GM21447 (cell line): ENCODE data around the gene NUDT16L1.
"Not testable (repeated sequence)": the region's sequence is repeated elsewhere in the genome, so short reads cannot be mapped to it uniquely, and the experiment has no call there.

ENCODE experiments used
- ATAC-seq: cut with Tn5 transposase; IDR thresholded peaks from one replicate; pipeline ENCODE4 v1.9.1; 2021; ENCODE audit not compliant: unreplicated experiment

The NUDT16L1 gene

DNA sequence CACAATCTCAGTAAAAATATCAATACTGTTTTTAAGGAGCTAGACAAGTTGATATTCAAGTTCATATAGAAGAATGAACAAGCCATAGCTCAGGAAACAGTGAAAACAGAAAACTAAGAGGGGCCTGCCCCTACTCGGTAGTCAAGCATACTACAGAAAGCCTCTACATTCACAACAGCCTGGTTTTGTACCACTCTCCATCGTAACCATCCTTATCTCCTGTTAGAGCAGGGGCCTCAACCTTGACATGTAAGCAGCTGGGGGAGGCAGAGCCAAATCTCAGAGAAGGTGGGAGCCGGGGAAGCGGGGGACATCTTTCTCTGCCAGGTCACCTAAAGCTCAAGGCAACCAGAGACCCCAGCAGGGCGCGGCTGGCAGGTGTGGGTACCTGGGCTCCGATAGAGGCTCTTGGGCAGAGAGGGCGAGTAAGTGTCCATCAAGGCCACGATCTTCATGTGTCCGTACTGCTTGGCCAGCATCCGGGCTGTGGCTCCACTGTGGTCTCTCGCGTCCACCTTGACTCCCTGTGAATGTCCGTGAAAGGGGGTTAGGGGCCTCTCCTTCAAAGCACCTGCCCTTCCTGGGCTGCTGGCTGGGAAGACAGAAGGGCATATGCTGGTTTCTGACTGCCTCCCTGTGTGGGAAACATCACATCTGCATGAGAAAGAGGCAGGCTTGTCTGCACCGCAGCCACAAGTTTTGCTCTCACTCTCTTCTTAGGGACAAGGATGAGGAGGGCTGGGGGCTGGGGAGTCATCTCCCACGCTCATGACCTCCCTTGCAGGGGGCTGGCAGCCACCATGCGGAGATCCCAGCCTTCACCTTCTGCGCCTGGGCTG, 20.5 kb downstream of the NUDT16L1 start:
- ATAC-seq, result no peak

- no peak for ATAC-seq
Measured at GRCh38 chr16:4714996-4715395, 21.6 kb downstream of the NUDT16L1 start.

DNA sequence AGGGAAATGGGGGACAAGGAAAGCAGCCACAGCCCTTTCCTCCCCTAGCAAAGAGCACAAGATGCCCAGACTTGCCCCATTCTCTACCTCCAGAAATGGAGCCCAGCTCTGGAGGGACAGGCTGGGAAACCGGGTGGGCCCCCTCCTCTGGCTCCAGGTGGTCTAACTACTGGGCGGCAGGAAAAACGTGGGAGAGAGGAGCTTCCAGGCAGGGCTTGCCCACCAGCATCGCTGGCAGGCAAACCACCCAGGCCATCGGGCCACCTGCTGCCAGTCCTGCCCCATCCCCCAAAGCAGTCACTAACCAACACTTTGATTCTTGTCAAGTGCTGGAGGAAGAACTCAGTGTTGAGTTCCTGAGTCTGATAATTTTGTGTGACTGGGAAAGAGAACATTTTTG, 25.1 kb downstream of the NUDT16L1 start:
- no peak for ATAC-seq

DNA sequence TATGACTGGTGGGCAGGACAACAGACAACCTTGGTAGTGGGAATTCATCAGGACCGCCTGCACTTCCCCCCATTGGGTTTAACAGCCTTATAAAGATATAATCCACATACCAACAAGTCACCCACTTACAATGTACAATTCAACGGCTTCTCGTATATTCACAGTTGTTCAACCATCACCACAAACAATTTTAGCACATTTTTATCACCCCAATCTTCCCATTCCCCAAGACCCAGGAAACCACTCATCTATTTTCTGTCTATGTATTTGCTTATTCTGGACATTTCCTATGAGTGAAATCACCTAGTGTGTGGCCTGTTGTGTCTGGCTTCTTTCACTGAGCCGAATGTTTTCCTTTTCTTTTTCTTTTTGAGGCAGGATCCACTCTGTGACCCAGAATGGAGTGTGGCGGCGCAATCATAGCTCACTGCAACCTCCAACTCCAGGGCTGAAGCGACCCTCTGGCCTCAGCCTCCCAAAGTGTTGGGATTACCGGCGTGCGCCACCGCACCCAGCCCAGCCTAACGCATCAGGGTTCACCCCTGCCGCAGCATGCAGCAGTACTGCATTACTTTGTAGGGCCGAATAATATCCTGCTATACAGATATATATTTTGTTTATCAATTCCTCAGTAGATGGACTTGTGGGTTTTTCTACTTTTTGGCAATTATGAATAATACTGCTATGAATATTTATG, 29.9 kb downstream of the NUDT16L1 start:
- ATAC-seq, result no peak

- ATAC-seq, result no peak
Measured at GRCh38 chr16:4724661-4725270, 31.4 kb downstream of the NUDT16L1 start.

- no peak for ATAC-seq
Measured at GRCh38 chr16:4726616-4727015, 33.3 kb downstream of the NUDT16L1 start.

GRCh38 chr16:4728676-4729075, 35.3 kb downstream of the NUDT16L1 start:
- ATAC-seq, result no peak

- no peak for ATAC-seq
Measured at GRCh38 chr16:4729876-4730275, 36.5 kb downstream of the NUDT16L1 start.

DNA sequence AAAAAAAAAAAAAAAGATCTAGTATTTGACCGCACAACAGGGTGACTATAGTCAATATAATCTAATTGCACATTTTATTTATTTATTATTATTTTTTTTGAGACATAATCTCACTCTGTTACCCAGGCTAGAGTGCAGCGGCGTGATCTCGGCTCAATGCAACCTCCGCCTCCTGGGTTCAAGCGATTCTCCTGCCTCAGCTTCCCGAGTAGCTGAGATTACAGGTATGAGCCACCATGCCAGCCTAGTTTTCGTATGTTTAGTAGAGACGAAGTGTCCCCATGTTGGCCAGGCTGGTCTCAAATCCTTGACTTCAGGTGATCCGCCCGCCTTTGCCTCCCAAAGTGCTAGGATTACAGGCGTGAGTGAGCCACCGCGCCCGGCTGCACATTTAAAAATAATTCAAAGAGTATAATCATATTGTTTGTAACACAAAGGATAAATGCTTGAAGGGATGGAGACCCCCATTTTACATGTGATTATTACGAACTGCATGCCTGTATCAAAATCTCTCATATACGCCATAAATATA, 39.9 kb downstream of the NUDT16L1 start:
- ATAC-seq, result no peak

- ATAC-seq, result peak; percentile 5
Measured at GRCh38 chr16:4733747-4734062, 40.3 kb downstream of the NUDT16L1 start.

- ATAC-seq, result peak; percentile 70
Measured at GRCh38 chr16:4734063-4734729, 40.8 kb downstream of the NUDT16L1 start, which contains the start of the genes ANKS3 and DNAAF8. Gene ANKS3, minus strand, starts transcription at chr16:4734271. Its CDS starts 4,122 bp downstream, at chr16:4730149. Gene DNAAF8, plus strand, starts transcription at chr16:4734537. Its CDS starts 1,978 bp downstream, at chr16:4736515.

DNA sequence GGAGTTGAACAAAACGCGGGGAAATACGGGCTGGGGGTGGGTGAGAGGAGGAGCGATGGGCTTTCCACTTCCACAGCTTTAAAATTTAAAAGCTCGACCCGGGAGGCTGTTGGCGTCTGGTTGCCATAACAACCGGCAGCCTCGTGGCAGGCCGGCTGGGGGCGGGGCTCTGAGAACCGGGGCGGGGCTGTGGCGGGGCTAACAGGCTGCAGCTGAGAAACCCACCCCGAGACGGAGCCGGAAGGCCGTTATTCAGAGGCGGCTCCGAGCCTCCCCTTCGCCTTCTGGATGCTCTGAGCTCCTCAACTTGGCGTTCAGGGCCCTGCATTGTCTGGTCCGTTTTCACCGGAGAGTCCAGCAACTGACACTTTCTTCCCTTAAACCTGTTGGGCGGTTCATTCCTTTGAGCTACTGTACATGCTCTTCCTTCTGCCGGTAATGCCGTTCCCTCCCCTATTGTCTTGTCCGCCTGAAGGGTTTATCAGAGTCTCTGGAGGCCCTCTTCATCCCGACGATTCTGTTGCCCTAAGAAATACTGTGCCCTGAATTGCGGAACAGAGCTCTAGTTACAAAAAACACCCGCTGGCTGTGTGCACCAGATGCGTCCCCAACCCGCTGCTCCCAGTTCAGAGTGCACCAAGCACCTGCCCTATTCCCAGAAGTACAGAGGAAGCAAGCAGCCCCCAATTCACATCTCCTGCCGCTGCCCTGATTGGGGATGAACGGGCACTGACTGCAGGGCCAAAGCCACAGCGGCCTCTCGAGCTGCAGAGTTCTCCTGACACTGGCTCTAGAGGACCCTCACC, 41.6 kb downstream of the NUDT16L1 start:
- ATAC-seq, result peak; percentile 59

DNA sequence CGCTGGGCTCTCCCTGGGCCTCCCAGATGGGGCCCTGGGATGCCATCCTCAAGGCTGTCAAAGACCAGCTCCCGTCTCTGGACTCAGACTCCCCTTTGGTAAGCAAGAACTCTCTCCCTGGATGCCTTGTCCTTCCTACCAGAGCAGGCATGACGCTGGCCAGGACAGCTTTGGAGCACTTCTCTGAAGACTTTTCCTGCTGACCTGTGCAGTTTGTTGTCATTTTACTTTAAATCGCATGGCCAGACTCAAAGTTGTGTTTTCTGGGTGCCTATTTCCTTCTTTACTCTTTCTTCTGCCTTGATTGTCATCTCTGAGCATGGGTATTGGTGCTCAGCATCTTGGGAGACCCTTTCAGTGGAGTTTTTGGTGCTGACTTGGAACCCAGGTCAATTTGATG, 43.2 kb downstream of the NUDT16L1 start:
- no peak for ATAC-seq

DNA sequence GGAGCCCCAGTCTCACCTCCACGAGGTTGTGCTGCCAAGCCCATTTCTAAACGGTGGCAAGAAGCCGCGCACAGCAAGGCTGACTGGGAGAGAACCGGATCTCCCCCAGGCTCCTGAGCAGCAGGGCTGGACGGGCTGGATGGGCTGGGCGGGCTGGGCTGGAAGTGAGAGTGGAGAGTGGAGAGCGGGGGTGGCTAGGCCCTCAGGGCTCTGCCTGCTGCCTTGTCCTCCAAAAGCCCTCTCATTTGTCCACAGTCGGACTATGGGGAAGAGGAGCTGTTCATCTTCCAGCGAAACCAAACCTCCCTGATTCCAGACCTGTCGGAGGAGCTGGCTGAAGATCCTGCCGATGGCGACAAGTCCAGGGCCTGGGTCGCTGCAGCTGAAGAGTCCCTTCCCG, 44.2 kb downstream of the NUDT16L1 start:
- ATAC-seq, result no peak

DNA sequence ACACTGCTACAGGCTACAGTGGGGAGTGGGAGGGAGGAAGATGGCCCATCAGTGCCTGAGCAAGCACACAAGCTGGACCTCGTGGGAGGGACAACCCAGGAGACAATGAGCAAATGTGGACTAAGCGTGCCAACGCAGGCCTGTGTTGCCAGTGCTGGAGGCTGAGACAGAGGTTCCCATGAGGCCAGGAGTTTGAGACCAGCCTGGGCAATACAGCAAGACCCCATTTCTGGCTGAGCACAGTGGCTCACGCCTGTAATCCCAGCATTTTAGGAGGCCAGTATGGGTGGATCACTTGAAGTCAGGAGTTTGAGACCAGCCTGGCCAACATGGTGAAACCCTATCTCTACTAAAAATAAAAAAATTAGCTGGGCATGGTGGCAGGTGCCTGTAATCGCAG, 45.0 kb downstream of the NUDT16L1 start:
- ATAC-seq, result not testable (repeated sequence)

- ATAC-seq, result no peak
Measured at GRCh38 chr16:4743226-4743878, 50.0 kb downstream of the NUDT16L1 start.

GRCh38 chr16:4744555-4745273, 51.4 kb downstream of the NUDT16L1 start:
- ATAC-seq, result no peak

GRCh38 chr16:4745274-4745569, 51.9 kb downstream of the NUDT16L1 start:
- no peak for ATAC-seq
